GM23338 (cell line): ENCODE data around the gene OTOP2. TPM values are rescaled to one million over a fixed set of nuclear protein-coding genes. Genes with fewer than 3 reads are reported as not detected.

Source experiments
- ATAC-seq: fragments of 200-7000 bp; cut with Tn5 transposase; 3 replicates; pipeline ENCODE4 v1.9.1; 2020
- DNase-seq: peaks from one replicate; pipeline ENCODE4 v3.0.0-alpha.2; 2015; ENCODE audit warnings: low spot score
- H2AFZ ChIP-seq: fragments of 200-600 bp; sonication (generic); 2 replicates; pipeline ENCODE4 v1.8.0; 2016; ENCODE audit warnings: antibody characterized with exemption, mild to moderate bottlenecking, moderate library complexity
- H3F3A ChIP-seq: fragments of 200-600 bp; sonication (generic); replicated peaks from 2 replicates; pipeline ENCODE4 v1.8.0; 2017; ENCODE audit warnings: antibody characterized with exemption, mixed run types, low read depth
- H3K27ac ChIP-seq: fragments of 200-600 bp; sonication (generic); 2 replicates; pipeline ENCODE4 v1.6.1; 2016; ENCODE audit warnings: low read depth
- H3K27me3 ChIP-seq: fragments of 200-600 bp; sonication (generic); 2 replicates; pipeline ENCODE4 v1.8.0; 2016; ENCODE audit warnings: mild to moderate bottlenecking, mixed run types, moderate library complexity; ENCODE audit not compliant: insufficient read depth
- H3K36me3 ChIP-seq: fragments of 200-600 bp; sonication (generic); 2 replicates; pipeline ENCODE4 v1.8.0; 2016; ENCODE audit warnings: mild to moderate bottlenecking; ENCODE audit not compliant: insufficient read depth
- H3K4me1 ChIP-seq: fragments of 200-600 bp; sonication (generic); 2 replicates; pipeline ENCODE4 v1.8.0; 2016; ENCODE audit warnings: mild to moderate bottlenecking, moderate library complexity; ENCODE audit not compliant: insufficient read depth
- H3K4me2 ChIP-seq: fragments of 200-600 bp; sonication (generic); 2 replicates; pipeline ENCODE4 v1.7.1; 2017; ENCODE audit warnings: mixed run types
- H3K4me3 ChIP-seq: fragments of 200-600 bp; sonication (generic); 2 replicates; pipeline ENCODE4 v1.6.1; 2016; ENCODE audit warnings: mixed run types
- H3K79me2 ChIP-seq: fragments of 200-600 bp; sonication (generic); replicated peaks from 2 replicates; pipeline ENCODE4 v1.8.0; 2017; ENCODE audit warnings: mild to moderate bottlenecking; ENCODE audit not compliant: insufficient read depth
- H3K9me2 ChIP-seq: fragments of 200-600 bp; sonication (generic); 2 replicates; pipeline ENCODE4 v1.8.0; 2017; ENCODE audit not compliant: insufficient read depth
- H4K20me1 ChIP-seq: fragments of 200-600 bp; sonication (generic); replicated peaks from 2 replicates; pipeline ENCODE4 v1.8.0; 2017; ENCODE audit warnings: mild to moderate bottlenecking; ENCODE audit not compliant: insufficient read depth
- H3K27ac Mint-ChIP-seq: 2 replicates; pipeline ENCODE4 v1.8.0; 2020; ENCODE audit warnings: inconsistent platforms, mild to moderate bottlenecking, moderate library complexity, mixed read lengths
- H3K27me3 Mint-ChIP-seq: 3 replicates; pipeline ENCODE4 v1.8.0; 2022; ENCODE audit warnings: low read depth, mild to moderate bottlenecking, moderate library complexity, mixed read lengths, inconsistent platforms; ENCODE audit not compliant: insufficient read depth, poor library complexity
- H3K36me3 Mint-ChIP-seq: 3 replicates; pipeline ENCODE4 v1.8.0; 2021; ENCODE audit warnings: low read depth, mild to moderate bottlenecking, inconsistent platforms, moderate library complexity, mixed read lengths
- H3K4me1 Mint-ChIP-seq: 3 replicates; pipeline ENCODE4 v1.8.0; 2020; ENCODE audit warnings: mild to moderate bottlenecking, inconsistent platforms, mixed read lengths
- H3K4me3 Mint-ChIP-seq: 3 replicates; pipeline ENCODE4 v1.8.0; 2021; ENCODE audit warnings: moderate library complexity, mild to moderate bottlenecking, inconsistent platforms, mixed read lengths
- H3K9me3 Mint-ChIP-seq: 3 replicates; pipeline ENCODE4 v1.8.0; 2020; ENCODE audit warnings: moderate library complexity, mild to moderate bottlenecking, inconsistent platforms, mixed read lengths
- CREB1 ChIP-seq: fragments of 250-450 bp; sonication (Bioruptor Pico); IDR thresholded peaks from 2 replicates; pipeline ENCODE4 v1.5.0; 2020; ENCODE audit warnings: low read depth, mild to moderate bottlenecking, moderate library complexity
- ETS1 ChIP-seq: IDR thresholded peaks from 2 replicates; pipeline ENCODE4 v1.6.1; 2016; ENCODE audit warnings: antibody characterized with exemption
- EZH2 ChIP-seq: fragments of 200-600 bp; sonication (generic); IDR thresholded peaks from one replicate; pipeline ENCODE4 v1.8.0; 2017; ENCODE audit warnings: antibody characterized with exemption, mild to moderate bottlenecking, low read depth; ENCODE audit not compliant: unreplicated experiment
- EZH2phosphoT487 ChIP-seq: fragments of 200-600 bp; sonication (generic); IDR thresholded peaks from one replicate; pipeline ENCODE4 v1.8.1; 2018; ENCODE audit warnings: antibody characterized with exemption; ENCODE audit not compliant: unreplicated experiment
- JUNB ChIP-seq: IDR thresholded peaks from one replicate; pipeline ENCODE4 v1.6.1; 2016; ENCODE audit warnings: antibody characterized with exemption; ENCODE audit not compliant: unreplicated experiment
- NANOG ChIP-seq: IDR thresholded peaks from 2 replicates; pipeline ENCODE4 v1.6.1; 2016; ENCODE audit warnings: antibody characterized with exemption, borderline replicate concordance
- POLR2AphosphoS5 ChIP-seq: IDR thresholded peaks from 2 replicates; pipeline ENCODE4 v1.6.1; 2016; ENCODE audit warnings: antibody characterized with exemption, low read depth
- STAT1 ChIP-seq: IDR thresholded peaks from one replicate; pipeline ENCODE4 v1.6.1; 2016; ENCODE audit warnings: antibody characterized with exemption; ENCODE audit not compliant: unreplicated experiment
- ZNF114 ChIP-seq: fragments of 250-450 bp; sonication (Bioruptor Pico); IDR thresholded peaks from 2 replicates; pipeline ENCODE4 v1.5.0; 2020; ENCODE audit warnings: mild to moderate bottlenecking, moderate library complexity
- ZNF331 ChIP-seq: fragments of 250-450 bp; sonication (Bioruptor Pico); IDR thresholded peaks from 2 replicates; pipeline ENCODE4 v1.5.0; 2020; ENCODE audit warnings: low read depth, mild to moderate bottlenecking, moderate library complexity
- ZNF462 ChIP-seq: fragments of 250-450 bp; sonication (Bioruptor Pico); IDR thresholded peaks from 2 replicates; pipeline ENCODE4 v1.5.0; 2020; ENCODE audit warnings: mild to moderate bottlenecking, moderate library complexity
- polyA plus RNA-seq: library from polyadenylated mRNA; unstranded; fragments of >200 nt; fragmentation: Nextera tagmentation; extraction: Ambion mirVana; gene quantifications from 2 replicates; pipeline ENCODE4 v1.2.1, GENCODE V29; 2016
- total RNA-seq: library from RNA; depleted of rRNA; stranded (reverse); fragments of >200 nt; shearing (Covaris generic); gene quantifications from 2 replicates; pipeline ENCODE4 v1.2.3, GENCODE V29; 2014
- TF ChIP-seq, protein P1 (sequence below), 2 experiments: fragments of 200-600 bp in 1 of 2; sonication (generic) in 1 of 2; conservative IDR thresholded peaks; 2 replicates each; pipeline versions ENCODE4 v1.5.1 to v1.6.1; 2016 to 2017; ENCODE audit warnings: antibody characterized with exemption in 2 of 2, low read depth in 2 of 2, mild to moderate bottlenecking in 2 of 2, moderate library complexity in 1 of 2
- TF ChIP-seq, protein P2 (sequence below): IDR thresholded peaks from one replicate; pipeline ENCODE4 v1.6.1; 2018; ENCODE audit warnings: antibody characterized with exemption; ENCODE audit not compliant: unreplicated experiment

Gene OTOP2
- total and polyA plus RNA-seq, 2 experiments from 2014 or later = not detected

DNA sequence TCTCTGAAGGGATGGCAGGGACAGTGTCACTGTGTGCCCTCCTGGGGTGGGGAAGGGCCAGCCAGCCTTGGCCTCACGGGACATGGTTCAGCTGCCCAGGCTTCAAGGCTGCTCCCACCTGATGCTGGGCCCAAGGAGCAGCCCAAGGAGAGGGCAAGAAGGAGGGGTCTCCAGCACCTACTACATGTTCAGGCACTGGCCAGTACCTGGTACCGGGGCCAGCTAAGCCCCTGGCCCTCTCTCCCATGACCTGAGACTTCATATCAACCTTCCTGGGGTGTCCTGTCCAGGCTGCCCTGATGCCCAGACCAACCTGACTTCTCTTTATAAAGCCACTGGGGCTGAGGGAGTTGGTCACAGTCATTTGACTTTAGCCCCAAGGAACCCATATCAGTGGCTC lies 2.3 kb upstream of the OTOP2 start:
- H3K4me2 ChIP-seq = no peak overlapping the region
- H3K4me1 ChIP-seq = peaks cover 16% of the 10 kb centered on the region
- H2AFZ ChIP-seq = no peak overlapping the region
- DNase-seq (no peak), ATAC-seq (no peak)
- no peak overlapping the region for H3K4me3 ChIP-seq
- Mint-ChIP-seq H3K27me3 (peaks cover 54% of the 10 kb centered on the region), H3K4me3 (no peak overlapping the region), H3K27ac (no peak overlapping the region), H3K9me3 (no peaks in the 10 kb centered on the region), H3K36me3 (no peaks in the 10 kb centered on the region), H3K4me1 (peaks cover 7% of the 10 kb centered on the region)
- H4K20me1 ChIP-seq = no peaks in the 10 kb centered on the region
- H3F3A ChIP-seq = no peaks in the 10 kb centered on the region
- H3K27me3 ChIP-seq = peaks cover 61% of the 10 kb centered on the region
- TF ChIP-seq ZNF114 (no peak), EZH2phosphoT487 (no peak), EZH2 (no peak), CREB1 (CRISPR knock-in tag) (no peak), ZNF331 (CRISPR knock-in tag) (no peak), ETS1 (no peak), ZNF462 (CRISPR knock-in tag) (no peak), POLR2AphosphoS5 (no peak), JUNB (no peak), NANOG (no peak), STAT1 (no peak)
- TF ChIP-seq, protein P1, sequence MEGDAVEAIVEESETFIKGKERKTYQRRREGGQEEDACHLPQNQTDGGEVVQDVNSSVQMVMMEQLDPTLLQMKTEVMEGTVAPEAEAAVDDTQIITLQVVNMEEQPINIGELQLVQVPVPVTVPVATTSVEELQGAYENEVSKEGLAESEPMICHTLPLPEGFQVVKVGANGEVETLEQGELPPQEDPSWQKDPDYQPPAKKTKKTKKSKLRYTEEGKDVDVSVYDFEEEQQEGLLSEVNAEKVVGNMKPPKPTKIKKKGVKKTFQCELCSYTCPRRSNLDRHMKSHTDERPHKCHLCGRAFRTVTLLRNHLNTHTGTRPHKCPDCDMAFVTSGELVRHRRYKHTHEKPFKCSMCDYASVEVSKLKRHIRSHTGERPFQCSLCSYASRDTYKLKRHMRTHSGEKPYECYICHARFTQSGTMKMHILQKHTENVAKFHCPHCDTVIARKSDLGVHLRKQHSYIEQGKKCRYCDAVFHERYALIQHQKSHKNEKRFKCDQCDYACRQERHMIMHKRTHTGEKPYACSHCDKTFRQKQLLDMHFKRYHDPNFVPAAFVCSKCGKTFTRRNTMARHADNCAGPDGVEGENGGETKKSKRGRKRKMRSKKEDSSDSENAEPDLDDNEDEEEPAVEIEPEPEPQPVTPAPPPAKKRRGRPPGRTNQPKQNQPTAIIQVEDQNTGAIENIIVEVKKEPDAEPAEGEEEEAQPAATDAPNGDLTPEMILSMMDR (conservative IDR thresholded peaks at IDR 0.05; ENCODE audit: low read depth in 2 of 2) = no peak
- TF ChIP-seq, protein P2, sequence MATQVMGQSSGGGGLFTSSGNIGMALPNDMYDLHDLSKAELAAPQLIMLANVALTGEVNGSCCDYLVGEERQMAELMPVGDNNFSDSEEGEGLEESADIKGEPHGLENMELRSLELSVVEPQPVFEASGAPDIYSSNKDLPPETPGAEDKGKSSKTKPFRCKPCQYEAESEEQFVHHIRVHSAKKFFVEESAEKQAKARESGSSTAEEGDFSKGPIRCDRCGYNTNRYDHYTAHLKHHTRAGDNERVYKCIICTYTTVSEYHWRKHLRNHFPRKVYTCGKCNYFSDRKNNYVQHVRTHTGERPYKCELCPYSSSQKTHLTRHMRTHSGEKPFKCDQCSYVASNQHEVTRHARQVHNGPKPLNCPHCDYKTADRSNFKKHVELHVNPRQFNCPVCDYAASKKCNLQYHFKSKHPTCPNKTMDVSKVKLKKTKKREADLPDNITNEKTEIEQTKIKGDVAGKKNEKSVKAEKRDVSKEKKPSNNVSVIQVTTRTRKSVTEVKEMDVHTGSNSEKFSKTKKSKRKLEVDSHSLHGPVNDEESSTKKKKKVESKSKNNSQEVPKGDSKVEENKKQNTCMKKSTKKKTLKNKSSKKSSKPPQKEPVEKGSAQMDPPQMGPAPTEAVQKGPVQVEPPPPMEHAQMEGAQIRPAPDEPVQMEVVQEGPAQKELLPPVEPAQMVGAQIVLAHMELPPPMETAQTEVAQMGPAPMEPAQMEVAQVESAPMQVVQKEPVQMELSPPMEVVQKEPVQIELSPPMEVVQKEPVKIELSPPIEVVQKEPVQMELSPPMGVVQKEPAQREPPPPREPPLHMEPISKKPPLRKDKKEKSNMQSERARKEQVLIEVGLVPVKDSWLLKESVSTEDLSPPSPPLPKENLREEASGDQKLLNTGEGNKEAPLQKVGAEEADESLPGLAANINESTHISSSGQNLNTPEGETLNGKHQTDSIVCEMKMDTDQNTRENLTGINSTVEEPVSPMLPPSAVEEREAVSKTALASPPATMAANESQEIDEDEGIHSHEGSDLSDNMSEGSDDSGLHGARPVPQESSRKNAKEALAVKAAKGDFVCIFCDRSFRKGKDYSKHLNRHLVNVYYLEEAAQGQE = no peak
- H3K36me3 ChIP-seq = no peaks in the 10 kb centered on the region
- no peak overlapping the region for H3K27ac ChIP-seq
- no peaks in the 10 kb centered on the region for H3K9me2 ChIP-seq
- no peaks in the 10 kb centered on the region for H3K79me2 ChIP-seq
